Loucy (cell line): ENCODE results near the gene PAPSS2.

ENCODE experiments used
- CTCF ChIP-seq: fragments of 200-600 bp; sonication (generic); conservative IDR thresholded peaks from 2 replicates; pipeline ENCODE4 v1.5.1; 2014; ENCODE audit warnings: mild to moderate bottlenecking, antibody characterized with exemption, low read length
- EZH2phosphoT487 ChIP-seq: fragments of 200-600 bp; IDR thresholded peaks from 2 replicates; pipeline ENCODE4 v1.6.1; 2018; ENCODE audit warnings: antibody characterized with exemption, mild to moderate bottlenecking, moderate library complexity, borderline replicate concordance

DNA sequence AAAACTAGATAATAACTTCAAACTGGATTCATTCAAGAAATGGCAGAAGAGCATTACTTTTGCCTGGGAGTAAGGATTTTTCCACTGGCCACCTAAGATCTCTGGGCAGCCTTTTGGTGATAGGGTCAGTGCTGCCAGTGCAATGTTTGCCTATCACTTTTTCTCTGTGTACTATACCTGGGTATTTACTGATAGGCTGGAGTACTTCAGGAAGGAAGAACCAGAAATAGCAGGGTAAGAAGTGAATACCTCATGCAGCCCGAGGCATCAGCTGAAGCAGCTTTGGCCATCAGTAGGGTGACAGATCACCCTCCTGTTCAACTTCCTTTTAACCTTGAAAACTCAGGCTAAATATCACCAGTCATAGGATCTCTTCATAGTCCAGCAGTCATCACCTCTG lies 5.5 kb upstream of the PAPSS2 start:
- TF ChIP-seq CTCF = no peak
- no peak for TF ChIP-seq EZH2phosphoT487
